Measurements from ENCODE around the gene KRTAP5-5. TPM values are rescaled to one million over a fixed set of nuclear protein-coding genes. Genes with fewer than 3 reads are reported as not detected.

The KRTAP5-5 gene
- total RNA-seq, 2 experiments from 2014 or later = not detected

GRCh38 chr11:1647901-1648652 is 18.5 kb downstream of the KRTAP5-5 start:
- Mint-ChIP-seq H3K9me3 (no peaks in the 10 kb centered on the region), H3K4me3 (no peak overlapping the region), H3K36me3 (ENCODE audit: low read depth) (no peaks in the 10 kb centered on the region), H3K27me3 (no peaks in the 10 kb centered on the region), H3K4me1 (ENCODE audit: low read depth) (no peaks in the 10 kb centered on the region), H3K27ac (no peak overlapping the region)
- DNase-seq (no peak), ATAC-seq (no peak)
- ChIA-PET CTCF (interaction anchor here (1.5 to 7.4 kb wide), 2 partner anchors 7 to 46 kb away, joined by 4 to 86 read pairs; no protein-coding TSS in a partner anchor), POLR2A (interaction anchor here (0.6 kb wide), 1 partner anchor 594 kb away, joined by 4 read pairs; no protein-coding TSS in a partner anchor)
- intact Hi-C loops (cut with micrococcal nuclease) = no loop called here
- TF ChIP-seq CTCF (IDR thresholded peaks at IDR 0.05) = no peak

GRCh38 chr11:1648653-1649420 is 19.3 kb downstream of the KRTAP5-5 start:
- H3K9me3 Mint-ChIP-seq = no peaks in the 10 kb centered on the region
- no peaks in the 10 kb centered on the region for H3K36me3 Mint-ChIP-seq (ENCODE audit: low read depth)
- no peak for DNase-seq
- no peak for TF ChIP-seq CTCF (IDR thresholded peaks at IDR 0.05)
- no peak for ATAC-seq
- H3K27ac Mint-ChIP-seq = no peak overlapping the region
- ChIA-PET POLR2A (interaction anchor here (0.6 kb wide), 1 partner anchor 594 kb away, joined by 4 read pairs; no protein-coding TSS in a partner anchor), CTCF (interaction anchor here (0.6 to 7.4 kb wide), 3 partner anchors 8 to 185 kb away, joined by 3 to 86 read pairs (median 7); no protein-coding TSS in a partner anchor)
- no peaks in the 10 kb centered on the region for H3K27me3 Mint-ChIP-seq
- H3K4me3 Mint-ChIP-seq = no peak overlapping the region
- intact Hi-C loops (cut with micrococcal nuclease) = no loop called here
- no peaks in the 10 kb centered on the region for H3K4me1 Mint-ChIP-seq (ENCODE audit: low read depth)

- intact Hi-C loops (cut with micrococcal nuclease) = loop anchor here (5.0 kb wide), 1 partner anchor 177 kb away; no protein-coding TSS in a partner anchor
- Mint-ChIP-seq H3K27ac (no peak overlapping the region), H3K36me3 (ENCODE audit: low read depth) (no peaks in the 10 kb centered on the region), H3K4me3 (no peak overlapping the region), H3K27me3 (peaks cover 10% of the 10 kb centered on the region), H3K9me3 (no peaks in the 10 kb centered on the region), H3K4me1 (ENCODE audit: low read depth) (no peaks in the 10 kb centered on the region)
- CTCF ChIA-PET = interaction anchor here (0.6 to 7.4 kb wide), 6 partner anchors 10 to 501 kb away, joined by 3 to 86 read pairs (median 5); no protein-coding TSS in a partner anchor
- ATAC-seq = no peak
- POLR2A ChIA-PET = no interaction called here
- TF ChIP-seq CTCF (IDR thresholded peaks at IDR 0.05) = no peak
- no peak for DNase-seq
Observed at GRCh38 chr11:1650034-1650917, 20.7 kb downstream of the KRTAP5-5 start.

- CTCF ChIA-PET = interaction anchor here (1.0 to 7.4 kb wide), 5 partner anchors 10 to 500 kb away, joined by 3 to 86 read pairs (median 7); no protein-coding TSS in a partner anchor
- no peaks in the 10 kb centered on the region for H3K9me3 Mint-ChIP-seq
- no peaks in the 10 kb centered on the region for H3K36me3 Mint-ChIP-seq (ENCODE audit: low read depth)
- POLR2A ChIA-PET = no interaction called here
- no peak for DNase-seq
- no peak for TF ChIP-seq CTCF (IDR thresholded peaks at IDR 0.05)
- intact Hi-C loops (cut with micrococcal nuclease) = loop anchor here (5.0 kb wide), 1 partner anchor 176 kb away; no protein-coding TSS in a partner anchor
- no peak for ATAC-seq
- H3K4me1 Mint-ChIP-seq (ENCODE audit: low read depth) = no peaks in the 10 kb centered on the region
- H3K27ac Mint-ChIP-seq = no peak overlapping the region
- peaks cover 14% of the 10 kb centered on the region for H3K27me3 Mint-ChIP-seq
- H3K4me3 Mint-ChIP-seq = no peak overlapping the region
Observed at GRCh38 chr11:1650918-1651262, 21.3 kb downstream of the KRTAP5-5 start.

All from activated CD8-positive, alpha-beta T cell treated with anti-CD3 and anti-CD28 coated beads for 36 hours (primary cell).